ENCODE results near the gene DYSF. TPM values are rescaled to one million over a fixed set of nuclear protein-coding genes. Genes with fewer than 3 reads are reported as not detected.
"Not testable (repeated sequence)": the region's sequence is repeated elsewhere in the genome, so short reads cannot be mapped to it uniquely, and the experiment has no call there.

Gene DYSF
- total RNA-seq, 1 donor from 2014 or later: 0.12 TPM

GRCh38 chr2:71471276-71471675 is 17.9 kb downstream of the DYSF start:
- intact Hi-C loops (cut with micrococcal nuclease): no loop called here

GRCh38 chr2:71472019-71472418 is 18.7 kb downstream of the DYSF start:
- intact Hi-C loops (cut with micrococcal nuclease): no loop called here

GRCh38 chr2:71473346-71474031 is 20.1 kb downstream of the DYSF start:
- intact Hi-C loops (cut with micrococcal nuclease): no loop called here

GRCh38 chr2:71474116-71474743 is 20.9 kb downstream of the DYSF start:
- intact Hi-C loops (cut with micrococcal nuclease): no loop called here

GRCh38 chr2:71474744-71475397 is 21.5 kb downstream of the DYSF start:
- intact Hi-C loops (cut with micrococcal nuclease): no loop called here

GRCh38 chr2:71476495-71476894 is 23.1 kb downstream of the DYSF start:
- intact Hi-C loops (cut with micrococcal nuclease): no loop called here

GRCh38 chr2:71477231-71477691 is 23.9 kb downstream of the DYSF start:
- intact Hi-C loops (cut with micrococcal nuclease): no loop called here

- intact Hi-C loops (cut with micrococcal nuclease): no loop called here
These were observed 25.4 kb downstream of the DYSF start for GRCh38 chr2:71478806-71479205.

GRCh38 chr2:71479261-71479660 is 25.9 kb downstream of the DYSF start:
- intact Hi-C loops (cut with micrococcal nuclease): no loop called here

GRCh38 chr2:71481111-71481510 is 27.8 kb downstream of the DYSF start:
- intact Hi-C loops (cut with micrococcal nuclease): no loop called here

- intact Hi-C loops (cut with micrococcal nuclease): no loop called here
These were observed 28.7 kb downstream of the DYSF start for GRCh38 chr2:71482055-71482454.

GRCh38 chr2:71483246-71483645 is 29.9 kb downstream of the DYSF start:
- intact Hi-C loops (cut with micrococcal nuclease): no loop called here

GRCh38 chr2:71484354-71484753 is 31.0 kb downstream of the DYSF start:
- intact Hi-C loops (cut with micrococcal nuclease): no loop called here

GRCh38 chr2:71486881-71487640 is 33.7 kb downstream of the DYSF start:
- intact Hi-C loops (cut with micrococcal nuclease): no loop called here

- intact Hi-C loops (cut with micrococcal nuclease): not testable (repeated sequence)
These were observed 38.2 kb downstream of the DYSF start for GRCh38 chr2:71491551-71491950.

GRCh38 chr2:71492112-71492511 is 38.8 kb downstream of the DYSF start:
- intact Hi-C loops (cut with micrococcal nuclease): no loop called here

GRCh38 chr2:71494091-71494490 is 40.7 kb downstream of the DYSF start:
- intact Hi-C loops (cut with micrococcal nuclease): no loop called here

GRCh38 chr2:71494523-71495155 is 41.3 kb downstream of the DYSF start:
- intact Hi-C loops (cut with micrococcal nuclease): no loop called here

GRCh38 chr2:71496156-71496770 is 42.9 kb downstream of the DYSF start:
- intact Hi-C loops (cut with micrococcal nuclease): no loop called here

- intact Hi-C loops (cut with micrococcal nuclease): no loop called here
These were observed 44.9 kb downstream of the DYSF start for GRCh38 chr2:71498261-71498701.

- intact Hi-C loops (cut with micrococcal nuclease): no loop called here
These were observed 46.3 kb downstream of the DYSF start for GRCh38 chr2:71499691-71500090.

Data from T-helper 1 cell treated with Interleukin-12 subunit alpha and Interleukin-12 subunit beta and Interleukin-4 antibody, amounts not matched to agents 30 ng/mL and 1 ng/mL, for 36 hours (primary cell).